Vagina (tissue), 2 donors: Measurements from ENCODE around the gene TPSD1.

ENCODE experiments used
- POLR2A ChIP-seq, 2 donors: fragments of 450-650 bp; IDR thresholded peaks; one replicate each; pipeline ENCODE4 v1.6.1; 2017; ENCODE audit warnings: antibody characterized with exemption in 2 of 2, mild to moderate bottlenecking in 2 of 2, moderate library complexity in 2 of 2
- TF ChIP-seq, protein P1 (sequence below), 3 experiments: fragments of 450-650 bp in 2 of 3; fragments of 200-600 bp in 1 of 3; sonication (generic) in 1 of 3; IDR thresholded peaks; one replicate each; pipeline ENCODE4 v1.5.1; 2017 to 2019; ENCODE audit warnings: antibody characterized with exemption in 3 of 3, mild to moderate bottlenecking in 2 of 3, moderate library complexity in 2 of 3

DNA sequence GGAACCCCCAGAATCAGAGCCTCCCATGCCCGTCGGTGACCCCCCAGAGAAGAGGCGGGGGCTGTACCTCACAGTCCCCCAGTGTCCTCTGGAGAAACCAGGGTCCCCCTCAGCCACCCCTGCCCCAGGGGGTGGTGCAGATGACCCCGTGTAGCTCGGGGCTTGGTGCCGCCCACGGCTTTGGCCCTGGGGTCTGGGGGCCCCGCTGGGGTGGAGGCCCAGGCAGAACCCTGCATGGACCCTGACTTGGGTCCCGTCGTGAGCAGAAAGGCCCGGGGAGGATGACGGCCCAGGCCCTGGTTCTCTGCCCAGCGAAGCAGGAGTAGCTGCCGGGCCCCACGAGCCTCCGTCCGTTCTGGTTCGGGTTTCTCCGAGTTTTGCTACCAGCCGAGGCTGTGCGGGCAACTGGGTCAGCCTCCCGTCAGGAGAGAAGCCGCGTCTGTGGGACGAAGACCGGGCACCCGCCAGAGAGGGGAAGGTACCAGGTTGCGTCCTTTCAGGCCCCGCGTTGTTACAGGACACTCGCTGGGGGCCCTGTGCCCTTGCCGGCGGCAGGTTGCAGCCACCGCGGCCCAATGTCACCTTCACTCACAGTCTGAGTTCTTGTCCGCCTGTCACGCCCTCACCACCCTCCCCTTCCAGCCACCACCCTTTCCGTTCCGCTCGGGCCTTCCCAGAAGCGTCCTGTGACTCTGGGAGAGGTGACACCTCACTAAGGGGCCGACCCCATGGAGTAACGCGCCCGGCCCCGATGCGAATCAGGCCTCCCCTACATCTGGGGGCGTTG lies 34.8 kb upstream of the TPSD1 start:
- no peak for TF ChIP-seq POLR2A (IDR thresholded peaks at IDR 0.05)
- TF ChIP-seq, protein P1, sequence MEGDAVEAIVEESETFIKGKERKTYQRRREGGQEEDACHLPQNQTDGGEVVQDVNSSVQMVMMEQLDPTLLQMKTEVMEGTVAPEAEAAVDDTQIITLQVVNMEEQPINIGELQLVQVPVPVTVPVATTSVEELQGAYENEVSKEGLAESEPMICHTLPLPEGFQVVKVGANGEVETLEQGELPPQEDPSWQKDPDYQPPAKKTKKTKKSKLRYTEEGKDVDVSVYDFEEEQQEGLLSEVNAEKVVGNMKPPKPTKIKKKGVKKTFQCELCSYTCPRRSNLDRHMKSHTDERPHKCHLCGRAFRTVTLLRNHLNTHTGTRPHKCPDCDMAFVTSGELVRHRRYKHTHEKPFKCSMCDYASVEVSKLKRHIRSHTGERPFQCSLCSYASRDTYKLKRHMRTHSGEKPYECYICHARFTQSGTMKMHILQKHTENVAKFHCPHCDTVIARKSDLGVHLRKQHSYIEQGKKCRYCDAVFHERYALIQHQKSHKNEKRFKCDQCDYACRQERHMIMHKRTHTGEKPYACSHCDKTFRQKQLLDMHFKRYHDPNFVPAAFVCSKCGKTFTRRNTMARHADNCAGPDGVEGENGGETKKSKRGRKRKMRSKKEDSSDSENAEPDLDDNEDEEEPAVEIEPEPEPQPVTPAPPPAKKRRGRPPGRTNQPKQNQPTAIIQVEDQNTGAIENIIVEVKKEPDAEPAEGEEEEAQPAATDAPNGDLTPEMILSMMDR (IDR thresholded peaks at IDR 0.05): no peak
